ENCODE data around the gene NUBPL.

NUBPL gene, protein sequence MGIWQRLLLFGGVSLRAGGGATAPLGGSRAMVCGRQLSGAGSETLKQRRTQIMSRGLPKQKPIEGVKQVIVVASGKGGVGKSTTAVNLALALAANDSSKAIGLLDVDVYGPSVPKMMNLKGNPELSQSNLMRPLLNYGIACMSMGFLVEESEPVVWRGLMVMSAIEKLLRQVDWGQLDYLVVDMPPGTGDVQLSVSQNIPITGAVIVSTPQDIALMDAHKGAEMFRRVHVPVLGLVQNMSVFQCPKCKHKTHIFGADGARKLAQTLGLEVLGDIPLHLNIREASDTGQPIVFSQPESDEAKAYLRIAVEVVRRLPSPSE

DNA sequence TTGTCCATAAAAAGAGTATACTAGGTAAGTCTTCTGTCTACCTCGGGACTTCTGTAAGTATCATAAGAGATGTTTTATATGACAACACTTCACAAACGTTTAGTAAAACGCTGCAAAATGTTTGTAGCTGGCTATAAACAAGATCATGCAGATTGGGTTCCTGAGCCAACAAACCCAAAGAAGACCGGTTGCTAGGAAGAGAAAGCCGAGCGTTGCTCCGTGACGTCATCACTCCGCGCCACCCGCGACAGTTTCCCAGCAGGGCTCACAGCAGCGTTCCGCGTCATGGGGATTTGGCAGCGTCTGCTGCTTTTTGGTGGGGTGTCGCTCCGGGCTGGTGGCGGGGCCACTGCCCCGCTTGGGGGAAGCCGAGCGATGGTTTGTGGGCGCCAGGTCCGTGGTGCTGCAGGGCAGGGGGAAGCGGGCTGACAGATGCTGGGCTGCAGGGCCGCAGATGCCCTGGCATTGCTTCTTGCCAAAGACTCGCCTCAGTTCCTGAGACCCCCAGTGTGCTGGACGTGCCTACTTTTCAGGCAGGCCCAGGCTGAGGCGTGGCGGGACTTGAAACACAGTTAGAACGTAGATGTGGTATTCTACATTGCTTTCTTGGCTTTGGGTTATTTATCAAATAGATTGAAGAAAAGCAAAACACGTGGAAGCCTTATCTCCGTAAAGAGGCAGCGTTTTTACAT is at the start of gene NUBPL:
TSS of gene NUBPL (plus strand) at position 250 of the 692 bp plus-strand sequence. CDS start at position 286, 36 bp downstream.
- peak; percentile 95 for DNase-seq

DNA sequence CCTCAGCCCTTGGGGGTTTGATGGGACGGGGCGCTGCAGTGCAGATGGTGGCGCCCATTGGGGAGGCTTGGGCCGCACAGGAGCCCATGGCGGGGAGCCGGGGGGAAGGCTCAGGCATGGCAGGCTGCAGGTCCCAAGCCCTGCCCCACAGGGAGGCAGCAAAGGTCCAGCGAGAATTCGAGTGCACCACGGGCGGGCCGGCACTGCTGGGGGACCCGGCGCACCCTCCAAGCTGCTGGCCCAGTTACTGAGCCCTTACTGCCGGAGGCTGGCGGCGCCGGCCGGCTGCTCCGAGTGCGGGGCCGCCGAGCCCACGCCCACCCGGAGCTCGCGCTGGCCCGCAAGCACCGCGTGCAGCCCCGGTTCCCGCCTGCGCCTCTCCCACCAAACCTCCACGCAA is 34.1 kb upstream of the NUBPL start:
- DNase-seq: no peak

DNA sequence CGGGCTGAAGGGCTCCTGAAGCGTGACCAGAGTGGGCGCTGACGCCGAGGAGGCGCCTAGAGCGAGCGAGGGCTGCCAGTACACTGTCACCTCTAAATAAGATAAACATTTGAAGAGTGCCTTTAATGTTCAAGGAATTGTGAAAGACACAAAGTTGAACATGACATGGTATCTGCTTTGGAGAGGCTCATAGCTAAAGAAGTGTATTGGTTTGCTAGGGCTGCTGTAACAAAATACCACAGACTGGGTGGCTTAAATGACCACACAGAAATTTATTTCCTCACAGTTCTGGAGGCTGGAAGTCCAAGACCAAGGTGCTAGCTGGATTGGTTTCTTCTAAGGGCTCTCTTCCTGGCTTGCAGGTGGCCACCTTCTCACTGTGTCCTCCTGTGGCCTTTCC is 33.7 kb upstream of the NUBPL start:
- no peak for DNase-seq

DNA sequence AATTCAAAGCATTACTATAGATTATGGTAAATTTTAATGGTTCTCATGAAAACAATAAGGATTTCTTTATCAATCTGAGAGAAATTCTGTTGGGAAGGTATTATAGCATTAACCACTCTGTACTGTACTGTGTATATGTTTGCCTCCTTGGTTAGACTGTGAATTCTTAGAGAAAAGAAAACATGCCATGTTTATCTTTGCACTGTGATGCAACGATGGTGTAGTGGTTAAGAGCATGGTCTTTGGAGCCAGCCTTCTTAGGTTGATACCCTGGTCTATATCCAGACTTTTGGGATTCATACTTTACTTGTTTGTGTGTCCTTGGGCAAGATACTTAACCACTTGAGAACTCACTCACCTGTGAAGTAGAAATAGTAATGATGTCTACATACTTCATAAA is 32.2 kb upstream of the NUBPL start:
- no peak for DNase-seq

DNA sequence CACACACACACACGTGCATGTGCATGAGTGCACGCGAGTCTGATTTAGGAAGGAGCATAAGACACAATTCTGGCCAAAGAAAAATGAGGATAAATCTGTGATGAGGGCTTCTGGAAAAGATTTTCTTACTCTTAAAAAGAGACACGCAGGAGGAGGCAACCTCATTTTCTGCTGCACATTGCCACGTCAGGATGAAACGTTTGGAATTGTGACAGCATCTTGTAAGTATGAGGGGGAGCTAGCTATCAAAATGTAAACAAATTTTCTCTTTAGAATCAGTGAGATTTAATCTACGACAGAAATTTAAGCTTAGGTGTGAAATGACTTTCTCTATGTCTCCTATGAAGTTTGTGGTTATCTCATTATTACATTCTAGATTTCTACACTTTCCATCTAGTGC is 31.1 kb upstream of the NUBPL start:
- no peak for DNase-seq

DNA sequence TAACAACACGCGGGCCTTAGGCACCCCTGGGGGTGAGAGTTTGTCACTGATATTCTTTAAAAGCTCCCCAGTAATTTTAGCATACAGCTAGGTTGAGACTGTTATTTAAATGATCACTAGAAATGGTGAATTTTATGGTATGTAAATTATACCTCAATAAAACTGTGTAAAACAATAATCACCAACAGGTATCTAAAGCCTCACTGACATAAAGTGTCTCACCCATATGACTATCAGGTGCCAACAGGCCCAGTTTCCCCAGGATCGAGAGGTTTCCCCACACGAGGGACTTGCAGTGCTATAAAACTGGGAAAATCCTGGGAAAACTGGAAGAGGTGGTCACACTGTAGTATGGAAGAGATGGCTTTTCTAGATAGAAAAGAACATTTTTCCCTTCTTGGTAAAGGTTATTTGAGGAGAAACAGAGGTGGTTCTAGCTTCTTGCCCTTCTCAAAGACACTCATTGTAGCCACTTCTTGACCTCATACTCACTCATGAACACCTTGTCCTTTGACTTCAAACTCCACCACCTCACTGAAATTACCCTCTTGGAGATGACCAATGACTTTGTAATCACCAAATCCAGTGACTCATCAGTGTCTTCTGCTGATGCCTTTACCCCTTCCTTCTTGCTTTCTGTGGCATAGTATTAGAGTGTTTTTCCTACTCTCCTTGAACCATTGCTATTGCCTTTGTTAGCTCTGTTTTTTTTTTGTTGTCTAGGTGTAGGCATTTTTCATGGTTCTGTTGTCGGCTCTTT is 24.8 kb upstream of the NUBPL start:
- DNase-seq: no peak

DNA sequence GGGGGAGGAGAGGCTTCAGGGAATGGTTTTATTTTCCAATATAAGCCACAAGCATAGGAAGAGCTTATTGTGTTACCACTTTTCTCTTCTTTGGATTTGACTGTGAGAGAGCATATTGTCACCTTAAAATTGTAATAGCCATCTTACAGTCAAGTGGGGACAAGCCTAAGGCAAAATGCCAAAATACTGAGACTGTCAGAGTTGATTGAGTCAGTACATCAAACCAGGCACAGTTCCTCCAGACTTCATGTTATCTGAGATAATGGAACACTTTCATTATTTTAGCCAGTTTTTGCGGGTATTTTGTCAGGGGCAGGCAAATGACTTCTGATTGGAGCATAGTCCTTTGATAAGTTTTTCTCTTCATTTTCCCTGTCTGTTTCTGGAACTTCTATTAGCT is 19.5 kb upstream of the NUBPL start:
- no peak for DNase-seq

DNA sequence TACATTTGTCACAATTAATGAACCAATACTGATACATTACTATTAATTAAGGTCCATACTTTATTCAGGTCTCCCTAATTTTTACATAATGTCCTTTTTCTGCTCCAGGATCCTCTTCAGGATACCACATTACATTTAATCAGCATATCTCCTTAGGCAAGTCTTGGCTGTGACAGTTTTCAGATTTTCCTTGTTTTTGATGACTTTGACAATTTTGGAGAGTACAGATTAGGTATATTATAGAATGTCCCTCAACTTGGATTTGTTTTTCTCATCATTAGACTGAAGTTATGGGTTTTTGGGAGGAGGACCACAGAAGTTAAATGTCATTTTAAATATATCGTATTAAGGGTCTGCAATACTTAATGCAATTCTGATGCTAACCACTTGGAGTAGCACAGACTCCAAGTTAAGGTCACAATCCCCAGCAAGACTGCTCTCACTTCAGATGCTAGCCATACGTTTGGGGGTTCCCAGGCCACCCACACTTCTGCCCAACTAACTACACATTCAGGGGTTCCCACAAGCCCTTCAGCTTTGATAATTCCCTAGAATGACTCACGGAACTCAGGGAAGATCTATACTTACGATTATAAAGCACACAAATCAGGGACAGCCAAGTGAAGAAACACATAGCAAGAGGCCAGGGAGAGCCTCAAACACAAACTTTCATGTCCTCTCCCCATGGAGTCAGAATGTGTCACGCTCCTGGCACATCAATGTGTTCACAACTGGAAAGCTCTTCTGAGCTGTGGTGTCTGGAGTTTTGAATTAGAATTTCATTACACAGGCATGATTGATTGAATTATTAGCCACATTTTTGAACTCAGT is 17.0 kb upstream of the NUBPL start:
- DNase-seq: no peak

DNA sequence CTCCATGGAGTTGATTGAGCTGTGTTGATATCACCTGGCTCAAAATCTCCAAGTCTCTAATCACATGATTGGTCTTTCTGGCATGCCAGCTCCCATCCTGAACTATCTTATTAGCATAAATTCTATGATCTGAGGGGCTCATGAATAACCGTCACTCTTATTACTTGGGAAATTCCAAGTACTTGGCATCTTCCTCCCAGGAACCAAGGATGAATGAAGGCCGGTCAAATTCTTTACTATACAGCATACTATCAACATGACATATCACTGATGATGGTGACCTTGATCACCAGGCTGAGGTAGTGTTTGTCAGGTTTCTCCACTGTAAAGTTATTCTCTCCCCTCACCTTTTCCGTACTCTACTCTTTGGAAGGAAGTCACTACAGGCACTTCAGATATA is 16.4 kb upstream of the NUBPL start:
- DNase-seq: no peak

DNA sequence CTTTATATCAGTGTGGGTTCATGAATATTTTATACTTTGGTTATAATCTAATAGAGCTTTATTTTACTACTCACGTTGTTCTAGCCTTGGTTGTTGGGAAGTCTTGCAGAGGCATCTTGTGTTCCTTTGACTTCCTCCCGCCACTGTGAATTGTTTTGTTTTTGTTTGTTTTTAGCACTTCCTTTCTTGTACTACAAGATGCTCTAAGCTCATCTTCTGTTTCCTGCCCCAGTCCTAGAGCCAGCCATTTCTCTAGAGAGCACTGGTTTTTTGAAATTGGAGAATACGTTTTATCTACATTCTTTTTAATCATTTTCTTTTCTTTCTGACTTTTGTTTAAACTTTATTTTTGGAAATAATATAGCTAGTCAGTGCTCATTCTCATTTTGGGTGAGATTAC is 15.9 kb upstream of the NUBPL start:
- DNase-seq: no peak

DNA sequence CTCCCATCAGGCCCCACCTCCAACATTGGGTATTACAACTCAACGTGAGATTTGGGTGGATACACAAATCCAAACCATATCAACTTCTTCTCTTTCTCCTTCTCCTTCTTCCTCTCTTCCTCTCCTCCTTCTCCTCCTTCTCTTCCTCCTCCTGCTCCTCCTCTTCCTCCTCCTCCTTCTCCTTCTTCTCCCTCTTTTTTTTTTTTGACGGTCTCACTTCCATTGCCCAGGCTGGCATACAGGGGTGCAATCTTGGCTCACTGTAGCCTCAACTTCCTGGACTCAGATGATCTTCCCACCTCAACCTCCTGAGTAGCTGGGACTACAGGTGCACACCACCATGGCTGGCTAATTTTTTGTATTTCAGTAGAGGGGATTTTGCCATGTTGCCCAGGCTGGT is 11.4 kb upstream of the NUBPL start:
- no peak for DNase-seq

DNA sequence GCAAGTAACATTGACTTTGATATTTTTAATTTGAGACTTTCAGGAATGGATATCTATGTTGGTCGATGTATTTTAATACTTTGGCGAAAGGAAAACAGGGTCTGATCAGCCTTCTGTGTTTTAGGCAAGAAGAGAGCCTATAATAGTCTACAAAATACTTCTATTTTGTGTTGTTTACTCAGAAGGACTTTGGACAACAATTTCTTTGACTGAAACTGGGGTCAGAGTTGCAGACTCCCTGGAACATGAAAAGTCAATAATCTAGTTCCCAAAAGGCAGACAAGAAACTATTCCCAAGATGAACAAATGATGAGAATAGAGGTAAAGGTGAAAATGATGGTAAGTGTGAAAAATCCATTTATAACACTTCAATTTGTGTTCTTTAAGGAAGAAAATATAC is 10.6 kb upstream of the NUBPL start:
- no peak for DNase-seq

DNA sequence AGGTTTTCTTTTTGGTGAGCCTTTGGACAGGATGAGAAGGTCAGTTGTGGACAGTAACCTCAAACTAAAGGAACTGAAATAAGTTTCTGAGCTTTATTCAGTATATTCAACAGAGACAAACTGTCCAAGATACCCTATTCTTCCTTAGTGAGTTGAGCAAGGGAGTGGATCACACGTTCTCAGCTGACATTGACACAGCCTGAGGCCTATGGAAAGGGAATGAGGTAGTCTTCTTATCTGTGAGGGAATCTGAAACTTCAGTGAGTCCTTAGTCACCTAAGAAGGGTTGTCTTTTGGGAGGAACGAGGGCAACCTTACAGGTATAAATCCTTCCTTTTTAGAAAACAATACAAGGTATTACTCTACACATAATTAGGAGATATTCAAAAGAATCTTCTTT is 5.0 kb upstream of the NUBPL start:
- no peak for DNase-seq

DNA sequence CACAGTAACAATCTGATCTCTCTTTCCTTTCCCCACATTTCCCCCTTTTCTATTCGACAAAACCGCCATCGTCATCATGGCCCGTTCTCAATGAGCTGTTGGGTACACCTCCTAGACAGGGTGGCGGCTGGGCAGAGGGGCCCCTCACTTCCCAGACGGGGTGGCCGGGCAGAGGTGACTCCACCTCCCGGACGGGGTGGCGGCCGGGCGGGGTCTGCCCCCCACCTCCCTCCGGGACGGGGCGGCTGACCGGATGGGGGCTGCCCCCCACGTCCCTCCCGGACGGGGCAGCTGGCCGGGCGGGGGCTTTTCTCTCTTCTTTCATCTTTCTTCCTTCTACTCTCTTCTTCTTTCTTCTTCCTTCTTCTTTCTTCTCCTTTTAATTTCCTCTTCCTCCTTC is 1.3 kb upstream of the NUBPL start:
- DNase-seq: no peak

DNA sequence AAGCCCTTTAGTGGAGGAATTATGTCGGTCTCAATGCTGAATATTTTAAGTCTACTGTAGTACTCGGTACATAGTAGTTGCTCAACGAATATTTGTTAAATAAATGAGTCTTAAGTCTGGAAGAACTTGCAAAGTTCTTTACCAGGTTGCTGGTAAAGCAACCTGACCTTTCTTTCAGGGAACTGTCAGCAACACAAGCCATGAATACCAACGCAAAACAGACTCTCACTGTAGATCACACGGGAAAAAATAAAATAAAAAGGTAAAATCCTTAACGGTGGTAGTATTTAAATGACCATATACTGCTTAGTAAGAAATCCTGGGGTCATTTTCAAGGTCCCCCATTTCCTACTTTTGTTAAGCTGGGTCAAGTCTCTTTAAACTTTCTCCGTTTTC is 447 bp upstream of the NUBPL start:
- DNase-seq: no peak

DNA sequence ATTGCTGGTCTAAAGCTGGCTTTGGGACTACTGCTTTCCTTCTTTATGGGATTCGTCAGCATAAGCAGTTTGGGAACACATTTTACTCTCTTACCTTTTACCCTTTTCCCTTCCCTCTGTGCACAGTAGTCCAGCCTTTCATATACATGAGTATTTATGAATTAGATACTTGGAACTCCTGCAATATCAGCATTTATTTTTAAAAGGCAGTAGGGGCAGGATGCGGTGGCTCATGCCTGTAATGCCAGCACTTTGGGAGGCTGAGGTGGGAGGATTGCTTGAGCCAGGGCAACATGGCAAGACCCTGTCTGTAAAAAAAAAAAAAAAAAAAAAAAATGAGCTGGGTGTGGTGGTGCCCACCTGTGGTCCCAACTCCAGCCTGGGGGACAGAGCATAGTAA is 3.0 kb downstream of the NUBPL start:
- no peak for DNase-seq

DNA sequence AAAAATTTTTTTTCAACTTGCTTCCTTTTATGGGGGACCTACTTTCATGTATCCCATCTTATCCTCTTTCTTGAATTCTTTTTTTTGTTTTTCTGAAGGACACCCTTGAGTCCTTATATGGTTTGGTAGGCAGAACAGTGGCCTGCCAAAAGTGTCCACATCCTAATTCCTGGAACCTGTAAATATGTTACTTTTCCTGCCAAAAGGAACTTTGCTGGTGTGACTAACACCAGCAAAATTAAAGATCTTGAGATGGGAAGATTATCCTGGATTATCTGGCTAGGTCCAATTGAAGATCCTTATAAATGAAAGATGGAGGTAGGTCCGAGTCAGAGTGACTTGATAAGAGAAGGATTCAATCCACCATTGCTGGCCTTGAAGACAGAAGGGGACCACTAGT is 5.3 kb downstream of the NUBPL start:
- DNase-seq: no peak

DNA sequence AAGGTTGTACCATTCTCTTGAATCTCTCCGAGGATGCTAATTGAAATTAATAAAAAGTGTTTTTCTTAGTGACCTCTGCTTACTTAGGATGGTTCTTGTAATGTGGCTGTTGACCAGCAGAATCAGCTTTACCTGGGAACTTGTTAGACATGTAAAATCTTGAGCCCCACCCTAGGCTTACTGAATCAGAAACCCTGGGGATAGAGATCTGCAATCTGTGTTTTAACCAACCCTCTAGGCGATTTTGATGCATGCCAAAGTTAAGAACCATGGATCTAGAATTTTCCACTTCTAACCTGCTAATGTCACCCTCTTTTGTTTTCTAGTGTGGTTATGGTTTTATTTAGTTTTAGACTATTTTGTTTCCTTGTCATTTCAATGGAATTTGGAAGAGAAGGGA is 6.5 kb downstream of the NUBPL start:
- no peak for DNase-seq

DNA sequence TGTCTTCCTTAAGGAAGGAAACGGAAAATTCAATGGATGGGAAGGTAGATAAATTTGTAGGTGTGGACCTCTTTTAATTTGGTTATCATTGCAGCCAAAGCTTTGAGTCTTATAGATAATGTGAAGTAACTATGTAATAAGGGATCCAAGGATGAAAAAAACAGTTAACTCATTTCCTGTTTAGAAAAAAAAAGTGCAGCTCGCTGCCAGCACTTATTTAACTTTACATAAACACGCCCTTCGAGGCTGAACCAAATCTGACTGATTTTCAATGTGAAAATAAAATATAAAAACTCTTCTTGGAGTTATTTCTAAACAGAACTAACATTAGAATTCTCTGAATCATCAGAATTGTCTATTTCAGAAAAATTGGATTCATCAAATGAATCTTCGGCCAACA is 7.0 kb downstream of the NUBPL start:
- no peak for DNase-seq

DNA sequence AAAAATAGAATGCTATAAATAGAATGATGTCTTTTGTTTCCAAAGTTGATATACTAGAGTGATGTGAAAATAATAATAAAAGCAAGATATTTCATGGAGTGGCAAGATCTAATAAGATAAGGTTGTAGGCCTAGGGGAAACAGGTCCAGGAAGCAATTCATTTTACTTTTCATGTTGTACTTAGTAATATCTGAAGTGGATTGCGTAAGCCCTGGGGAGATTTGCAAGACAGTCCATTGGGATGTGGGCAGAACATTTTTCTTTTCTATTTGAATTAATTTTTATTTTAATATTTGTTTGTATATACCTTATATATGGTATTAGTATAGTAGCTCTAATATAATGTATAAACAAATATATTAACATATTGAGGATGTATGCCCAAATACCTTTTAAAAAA is 7.5 kb downstream of the NUBPL start:
- no peak for DNase-seq

DNA sequence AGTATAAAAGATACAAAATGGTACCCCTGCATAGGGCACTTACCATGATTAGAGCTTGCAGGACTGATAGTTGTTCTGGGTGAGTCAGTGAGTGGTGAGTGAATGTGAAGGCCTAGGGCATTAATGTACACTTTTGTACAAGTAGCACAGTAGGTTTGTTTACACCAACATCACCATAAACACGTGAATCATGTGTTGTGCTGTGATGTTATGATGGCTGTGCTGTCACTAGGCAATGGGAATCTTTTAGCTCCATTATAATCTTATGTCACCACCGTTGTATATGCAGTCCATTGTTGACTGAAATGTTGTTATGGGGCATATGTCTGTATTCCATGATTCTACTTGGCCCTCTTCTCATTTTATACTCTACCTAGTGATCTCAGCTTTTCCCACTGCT is 11.8 kb downstream of the NUBPL start:
- no peak for DNase-seq

DNA sequence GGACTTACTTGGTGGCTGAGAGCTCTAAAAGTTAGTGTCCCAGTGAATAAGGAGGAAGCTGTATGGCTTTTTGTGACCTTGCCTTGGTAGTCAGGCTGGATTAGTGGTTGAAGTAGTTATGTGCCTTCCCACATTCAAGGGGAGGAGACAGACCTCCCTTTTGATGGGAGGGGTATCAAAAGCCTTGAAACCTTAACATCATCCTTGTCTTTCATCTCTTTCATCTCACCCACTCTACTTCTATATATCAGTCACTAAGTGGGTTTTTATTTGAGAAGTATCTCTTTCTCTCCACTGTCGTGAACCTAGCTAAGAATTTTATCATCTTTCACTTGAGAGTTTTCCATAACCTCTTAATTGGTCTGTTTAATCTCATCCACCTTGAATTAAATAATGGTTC is 15.7 kb downstream of the NUBPL start:
- DNase-seq: no peak

DNA sequence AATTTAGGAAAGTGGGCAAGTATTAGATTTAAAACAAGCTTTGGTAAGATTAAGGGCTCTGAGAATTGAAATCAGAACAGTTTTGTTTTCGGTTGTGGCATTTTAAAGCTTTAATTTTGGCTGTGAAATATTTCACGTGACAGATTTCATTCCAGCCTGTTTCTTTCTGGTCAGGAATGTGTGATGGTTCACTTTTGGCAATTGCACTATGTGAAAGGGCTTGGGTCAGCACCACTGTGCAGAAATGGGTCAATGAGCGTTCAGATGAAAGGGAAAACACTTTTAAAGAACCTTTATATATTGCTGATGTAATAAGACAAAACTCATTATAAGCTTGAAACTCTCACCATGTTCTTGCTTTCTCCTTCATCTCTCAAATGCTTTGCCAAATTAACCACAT is 17.1 kb downstream of the NUBPL start:
- DNase-seq: peak; percentile 10

Data from midbrain (tissue), 1 donor.